ENCODE measurements around the gene PCNX3. TPM values are rescaled to one million over a fixed set of nuclear protein-coding genes. Genes with fewer than 3 reads are reported as not detected.
A peak's percentile ranks its signal among the peaks of the same experiment; 100 is the strongest.

Gene PCNX3
- total and polyA plus RNA-seq, 2 of the 13 experiments (the other 11 are each of a cell fraction or from before 2014, with no cell fraction given): 16.2 to 23.0 TPM

DNA sequence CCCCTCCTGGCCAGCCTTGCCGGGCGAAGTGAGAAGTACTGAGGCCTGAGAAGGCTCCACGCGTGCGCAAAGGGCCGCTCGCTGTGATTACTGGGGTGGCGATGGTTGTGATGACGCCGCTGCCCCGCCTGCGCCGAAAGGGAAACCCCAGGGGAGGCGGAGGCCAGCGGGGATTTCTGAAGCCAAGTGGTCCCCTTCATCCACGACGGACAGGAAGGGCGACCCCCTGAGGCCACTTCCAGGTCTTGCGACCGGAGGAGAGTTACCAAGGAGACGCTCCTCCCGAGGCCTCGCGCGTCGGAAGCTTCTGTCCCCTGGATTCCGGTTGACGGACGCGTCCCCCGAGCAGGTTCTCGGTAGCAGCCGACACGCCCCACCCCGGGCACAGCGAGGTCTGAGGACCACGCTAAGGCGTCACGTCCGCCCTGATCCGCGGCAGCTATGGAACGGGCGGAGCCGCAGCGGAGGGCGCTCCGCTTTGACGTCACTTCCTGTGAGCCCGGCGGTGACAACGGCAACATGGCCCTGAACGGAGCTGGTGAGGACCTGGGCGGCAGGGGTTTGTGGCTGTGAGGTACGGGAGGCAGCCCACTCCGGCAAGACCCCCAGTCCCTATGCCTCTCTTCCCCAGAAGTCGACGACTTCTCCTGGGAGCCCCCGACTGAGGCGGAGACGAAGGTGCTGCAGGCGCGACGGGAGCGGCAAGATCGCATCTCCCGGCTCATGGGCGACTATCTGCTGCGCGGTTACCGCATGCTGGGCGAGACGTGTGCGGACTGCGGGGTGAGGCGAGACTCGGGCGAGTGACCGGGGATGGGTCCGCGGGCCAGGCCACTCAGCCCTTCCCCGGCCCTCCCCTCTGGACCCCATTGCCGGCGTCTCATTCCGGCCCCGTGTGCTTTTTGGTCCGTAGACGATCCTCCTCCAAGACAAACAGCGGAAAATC lies 45.3 kb upstream of the PCNX3 start, which contains the start of gene ZNRD2 (continued):
- no peak for TF ChIP-seq MLLT10 (CRISPR knock-in tag; IDR thresholded peaks at IDR 0.05)
- TF ChIP-seq, protein P1, sequence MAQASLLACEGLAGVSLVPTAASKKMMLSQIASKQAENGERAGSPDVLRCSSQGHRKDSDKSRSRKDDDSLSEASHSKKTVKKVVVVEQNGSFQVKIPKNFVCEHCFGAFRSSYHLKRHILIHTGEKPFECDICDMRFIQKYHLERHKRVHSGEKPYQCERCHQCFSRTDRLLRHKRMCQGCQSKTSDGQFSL (CRISPR knock-in tag; IDR thresholded peaks at IDR 0.05): no peak
- TF ChIP-seq, protein P2, sequence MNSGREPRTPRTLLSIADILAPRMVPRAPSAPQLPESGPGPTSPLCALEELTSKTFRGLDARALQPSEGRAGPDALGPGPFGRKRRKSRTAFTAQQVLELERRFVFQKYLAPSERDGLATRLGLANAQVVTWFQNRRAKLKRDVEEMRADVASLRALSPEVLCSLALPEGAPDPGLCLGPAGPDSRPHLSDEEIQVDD (CRISPR knock-in tag; IDR thresholded peaks at IDR 0.05; ENCODE audit: borderline replicate concordance): no peak
- TF ChIP-seq, protein P3, sequence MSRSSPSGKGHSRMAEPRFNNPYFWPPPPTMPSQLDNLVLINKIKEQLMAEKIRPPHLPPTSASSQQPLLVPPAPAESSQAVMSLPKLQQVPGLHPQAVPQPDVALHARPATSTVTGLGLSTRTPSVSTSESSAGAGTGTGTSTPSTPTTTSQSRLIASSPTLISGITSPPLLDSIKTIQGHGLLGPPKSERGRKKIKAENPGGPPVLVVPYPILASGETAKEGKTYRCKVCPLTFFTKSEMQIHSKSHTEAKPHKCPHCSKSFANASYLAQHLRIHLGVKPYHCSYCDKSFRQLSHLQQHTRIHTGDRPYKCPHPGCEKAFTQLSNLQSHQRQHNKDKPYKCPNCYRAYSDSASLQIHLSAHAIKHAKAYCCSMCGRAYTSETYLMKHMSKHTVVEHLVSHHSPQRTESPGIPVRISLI (CRISPR knock-in tag; IDR thresholded peaks at IDR 0.05; ENCODE audit: borderline replicate concordance): peak; percentile 36; the same call in 1 of the 2 replicates
- peak; percentile 89; the same call in 1 of the 2 replicates for TF ChIP-seq ZNF782 (CRISPR knock-in tag; IDR thresholded peaks at IDR 0.05; ENCODE audit: borderline replicate concordance)
- TF ChIP-seq, protein P4, sequence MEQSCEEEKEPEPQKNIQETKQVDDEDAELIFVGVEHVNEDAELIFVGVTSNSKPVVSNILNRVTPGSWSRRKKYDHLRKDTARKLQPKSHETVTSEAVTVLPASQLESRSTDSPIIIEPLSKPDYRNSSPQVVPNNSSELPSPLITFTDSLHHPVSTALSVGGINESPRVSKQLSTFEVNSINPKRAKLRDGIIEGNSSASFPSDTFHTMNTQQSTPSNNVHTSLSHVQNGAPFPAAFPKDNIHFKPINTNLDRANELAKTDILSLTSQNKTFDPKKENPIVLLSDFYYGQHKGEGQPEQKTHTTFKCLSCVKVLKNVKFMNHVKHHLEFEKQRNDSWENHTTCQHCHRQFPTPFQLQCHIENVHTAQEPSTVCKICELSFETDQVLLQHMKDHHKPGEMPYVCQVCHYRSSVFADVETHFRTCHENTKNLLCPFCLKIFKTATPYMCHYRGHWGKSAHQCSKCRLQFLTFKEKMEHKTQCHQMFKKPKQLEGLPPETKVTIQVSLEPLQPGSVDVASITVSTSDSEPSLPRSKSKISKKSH (CRISPR knock-in tag; IDR thresholded peaks at IDR 0.05; ENCODE audit: borderline replicate concordance): peak; percentile 16
- no peak for TF ChIP-seq PRMT3 (CRISPR knock-in tag; IDR thresholded peaks at IDR 0.05; ENCODE audit: borderline replicate concordance, low read depth)
- TF ChIP-seq ZNF230 (CRISPR knock-in tag; IDR thresholded peaks at IDR 0.05): peak; percentile 79; the same call in 1 of the 2 replicates
- TF ChIP-seq, protein P5, sequence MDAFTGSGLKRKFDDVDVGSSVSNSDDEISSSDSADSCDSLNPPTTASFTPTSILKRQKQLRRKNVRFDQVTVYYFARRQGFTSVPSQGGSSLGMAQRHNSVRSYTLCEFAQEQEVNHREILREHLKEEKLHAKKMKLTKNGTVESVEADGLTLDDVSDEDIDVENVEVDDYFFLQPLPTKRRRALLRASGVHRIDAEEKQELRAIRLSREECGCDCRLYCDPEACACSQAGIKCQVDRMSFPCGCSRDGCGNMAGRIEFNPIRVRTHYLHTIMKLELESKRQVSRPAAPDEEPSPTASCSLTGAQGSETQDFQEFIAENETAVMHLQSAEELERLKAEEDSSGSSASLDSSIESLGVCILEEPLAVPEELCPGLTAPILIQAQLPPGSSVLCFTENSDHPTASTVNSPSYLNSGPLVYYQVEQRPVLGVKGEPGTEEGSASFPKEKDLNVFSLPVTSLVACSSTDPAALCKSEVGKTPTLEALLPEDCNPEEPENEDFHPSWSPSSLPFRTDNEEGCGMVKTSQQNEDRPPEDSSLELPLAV (CRISPR knock-in tag; conservative IDR thresholded peaks at IDR 0.05; ENCODE audit: low read depth): no peak
- TF ChIP-seq GTF3A (CRISPR knock-in tag; conservative IDR thresholded peaks at IDR 0.05): peak; percentile 95; the same call in 1 of the 2 replicates
- no peak for TF ChIP-seq TCF7L2 (IDR thresholded peaks at IDR 0.05; ENCODE audit: low read depth, low read length)
- TF ChIP-seq MTA1 (CRISPR knock-in tag; IDR thresholded peaks at IDR 0.05; ENCODE audit: borderline replicate concordance): peak; percentile 89; the same call in 1 of the 2 replicates
- TF ChIP-seq ARNTL (CRISPR knock-in tag; IDR thresholded peaks at IDR 0.05): peak; percentile 58; the same call in 1 of the 2 replicates
- TF ChIP-seq ZNF737 (CRISPR knock-in tag; IDR thresholded peaks at IDR 0.05; ENCODE audit: borderline replicate concordance): no peak
- TF ChIP-seq, protein P6, sequence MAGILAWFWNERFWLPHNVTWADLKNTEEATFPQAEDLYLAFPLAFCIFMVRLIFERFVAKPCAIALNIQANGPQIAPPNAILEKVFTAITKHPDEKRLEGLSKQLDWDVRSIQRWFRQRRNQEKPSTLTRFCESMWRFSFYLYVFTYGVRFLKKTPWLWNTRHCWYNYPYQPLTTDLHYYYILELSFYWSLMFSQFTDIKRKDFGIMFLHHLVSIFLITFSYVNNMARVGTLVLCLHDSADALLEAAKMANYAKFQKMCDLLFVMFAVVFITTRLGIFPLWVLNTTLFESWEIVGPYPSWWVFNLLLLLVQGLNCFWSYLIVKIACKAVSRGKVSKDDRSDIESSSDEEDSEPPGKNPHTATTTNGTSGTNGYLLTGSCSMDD (CRISPR knock-in tag; IDR thresholded peaks at IDR 0.05): no peak
- TF ChIP-seq JUNB (CRISPR knock-in tag; IDR thresholded peaks at IDR 0.05; ENCODE audit: borderline replicate concordance): no peak
- no peak for TF ChIP-seq KDM6A (CRISPR knock-in tag; IDR thresholded peaks at IDR 0.05; ENCODE audit: low read depth)
- no peak for TF ChIP-seq DR1 (CRISPR knock-in tag; IDR thresholded peaks at IDR 0.05)
- TF ChIP-seq REXO4 (CRISPR knock-in tag; IDR thresholded peaks at IDR 0.05; ENCODE audit: borderline replicate concordance): no peak
- TF ChIP-seq RARA (CRISPR knock-in tag; IDR thresholded peaks at IDR 0.05): peak; percentile 49; the same call in 1 of the 2 replicates
- TF ChIP-seq ZEB1 (IDR thresholded peaks at IDR 0.05; ENCODE audit: insufficient replicate concordance, low read depth): no peak
